Hepatocyte (in vitro differentiated cells): ENCODE measurements around the gene KIAA0408. TPM values are rescaled to one million over a fixed set of nuclear protein-coding genes. Genes with fewer than 3 reads are reported as not detected.

Source experiments
- DNase-seq: peaks from one replicate; pipeline ENCODE4 v3.0.0-alpha.2; 2016; ENCODE audit warnings: low spot score
- H2AFZ ChIP-seq: fragments of 200-600 bp; sonication (generic); 2 replicates; pipeline ENCODE4 v1.6.0; 2016; ENCODE audit warnings: antibody characterized with exemption, mild to moderate bottlenecking
- H3K27ac ChIP-seq: fragments of 200-600 bp; sonication (generic); 2 replicates; pipeline ENCODE4 v1.5.1; 2016; ENCODE audit warnings: mild to moderate bottlenecking
- H3K27me3 ChIP-seq: fragments of 200-600 bp; sonication (generic); 2 replicates; pipeline ENCODE4 v1.6.1; 2016
- H3K36me3 ChIP-seq: fragments of 200-600 bp; sonication (generic); replicated peaks from 2 replicates; pipeline ENCODE4 v1.5.1; 2016; ENCODE audit warnings: low read depth; ENCODE audit not compliant: insufficient read depth
- H3K4me1 ChIP-seq: fragments of 200-600 bp; sonication (generic); 2 replicates; pipeline ENCODE4 v1.5.1; 2016; ENCODE audit warnings: mild to moderate bottlenecking, moderate library complexity; ENCODE audit not compliant: insufficient read depth
- H3K4me2 ChIP-seq: fragments of 200-600 bp; sonication (generic); 2 replicates; pipeline ENCODE4 v1.6.0; 2016
- H3K4me3 ChIP-seq: fragments of 200-600 bp; sonication (generic); 2 replicates; pipeline ENCODE4 v1.5.1; 2016; ENCODE audit warnings: mild to moderate bottlenecking
- H3K79me2 ChIP-seq: fragments of 200-600 bp; sonication (generic); 2 replicates; pipeline ENCODE4 v1.6.0; 2017; ENCODE audit warnings: mild to moderate bottlenecking
- H3K9me2 ChIP-seq: fragments of 200-600 bp; sonication (generic); replicated peaks from 2 replicates; pipeline ENCODE4 v1.6.0; 2017; ENCODE audit warnings: mild to moderate bottlenecking; ENCODE audit not compliant: insufficient read depth
- H3K9me3 ChIP-seq: fragments of 200-600 bp; sonication (generic); 2 replicates; pipeline ENCODE4 v1.5.1; 2016; ENCODE audit warnings: low read depth, mild to moderate bottlenecking
- H4K20me1 ChIP-seq: fragments of 200-600 bp; sonication (generic); 2 replicates; pipeline ENCODE4 v1.6.0; 2016; ENCODE audit warnings: mild to moderate bottlenecking; ENCODE audit not compliant: insufficient read depth, poor library complexity, severe bottlenecking
- EZH2 ChIP-seq: fragments of 200-600 bp; sonication (generic); IDR thresholded peaks from 2 replicates; pipeline ENCODE4 v1.6.1; 2016; ENCODE audit warnings: antibody characterized with exemption, mild to moderate bottlenecking, borderline replicate concordance
- EZH2phosphoT487 ChIP-seq: fragments of 200-600 bp; sonication (generic); IDR thresholded peaks from one replicate; pipeline ENCODE4 v1.6.1; 2018; ENCODE audit warnings: antibody characterized with exemption, mild to moderate bottlenecking, low read depth, moderate library complexity; ENCODE audit not compliant: unreplicated experiment, severe bottlenecking
- WGBS: methylation state at CpG from one replicate; pipeline ENCODE4 v1.1.6; 2016; ENCODE audit warnings: low lambda C conversion rate; ENCODE audit errors: missing lambda C conversion rate; 5-methylcytosine and 5-hydroxymethylcytosine counted together
- polyA plus RNA-seq: library from polyadenylated mRNA; unstranded; fragments of >200 nt; fragmentation: Nextera tagmentation; extraction: Ambion mirVana; gene quantifications from 2 replicates; pipeline ENCODE4 v1.2.1, GENCODE V29; 2016
- total RNA-seq: library from RNA; depleted of rRNA; stranded (reverse); fragments of >200 nt; gene quantifications from 2 replicates; pipeline ENCODE4 v1.2.3, GENCODE V29; 2014
- TF ChIP-seq, protein P1 (sequence below): fragments of 200-600 bp; sonication (generic); IDR thresholded peaks from 2 replicates; pipeline ENCODE4 v1.5.1; 2016; ENCODE audit warnings: antibody characterized with exemption, mild to moderate bottlenecking; ENCODE audit not compliant: poor library complexity

Gene KIAA0408
- total and polyA plus RNA-seq, 2 experiments from 2014 or later, result 2.1 to 7.4 TPM

DNA sequence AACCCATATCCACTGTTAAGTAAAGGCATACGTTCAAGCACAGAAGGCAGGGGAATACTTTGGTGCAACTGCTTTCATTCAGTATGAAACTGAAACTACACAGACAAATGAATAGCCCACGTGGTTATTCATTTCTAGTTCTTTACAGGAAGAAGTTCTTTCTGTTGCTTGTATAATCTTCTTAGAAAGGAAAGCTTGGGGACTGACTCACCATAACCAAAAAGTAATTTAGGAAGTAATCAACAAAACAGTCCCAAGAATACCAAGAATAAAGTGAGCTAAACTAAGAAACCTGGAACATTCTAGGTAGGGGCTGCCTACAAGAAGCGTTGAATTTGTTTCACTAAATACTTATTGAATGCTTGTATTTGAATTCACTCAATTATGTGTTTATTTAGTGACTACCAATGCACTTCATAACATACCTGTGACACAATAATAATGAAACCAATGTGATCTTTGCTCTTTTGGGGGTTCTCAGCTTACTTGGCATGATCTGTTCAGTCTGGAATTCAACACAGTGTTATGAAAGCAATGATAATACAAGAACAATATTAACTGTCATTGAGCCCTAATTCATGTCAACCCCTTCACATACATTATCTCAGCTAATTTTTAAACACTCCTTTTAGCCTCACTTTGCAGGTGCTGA is 25.1 kb upstream of the KIAA0408 start:
- 54% methylated on average over 3 of the region's 3 CpGs for WGBS
- no peaks in the 10 kb centered on the region for H4K20me1 ChIP-seq
- H3K36me3 ChIP-seq, result no peaks in the 10 kb centered on the region
- H3K27me3 ChIP-seq, result no peaks in the 10 kb centered on the region
- H3K9me2 ChIP-seq, result no peaks in the 10 kb centered on the region
- no peak for DNase-seq
- no peaks in the 10 kb centered on the region for H3K79me2 ChIP-seq
- no peak overlapping the region for H3K4me3 ChIP-seq
- TF ChIP-seq EZH2phosphoT487 (no peak), EZH2 (no peak)
- TF ChIP-seq, protein P1, sequence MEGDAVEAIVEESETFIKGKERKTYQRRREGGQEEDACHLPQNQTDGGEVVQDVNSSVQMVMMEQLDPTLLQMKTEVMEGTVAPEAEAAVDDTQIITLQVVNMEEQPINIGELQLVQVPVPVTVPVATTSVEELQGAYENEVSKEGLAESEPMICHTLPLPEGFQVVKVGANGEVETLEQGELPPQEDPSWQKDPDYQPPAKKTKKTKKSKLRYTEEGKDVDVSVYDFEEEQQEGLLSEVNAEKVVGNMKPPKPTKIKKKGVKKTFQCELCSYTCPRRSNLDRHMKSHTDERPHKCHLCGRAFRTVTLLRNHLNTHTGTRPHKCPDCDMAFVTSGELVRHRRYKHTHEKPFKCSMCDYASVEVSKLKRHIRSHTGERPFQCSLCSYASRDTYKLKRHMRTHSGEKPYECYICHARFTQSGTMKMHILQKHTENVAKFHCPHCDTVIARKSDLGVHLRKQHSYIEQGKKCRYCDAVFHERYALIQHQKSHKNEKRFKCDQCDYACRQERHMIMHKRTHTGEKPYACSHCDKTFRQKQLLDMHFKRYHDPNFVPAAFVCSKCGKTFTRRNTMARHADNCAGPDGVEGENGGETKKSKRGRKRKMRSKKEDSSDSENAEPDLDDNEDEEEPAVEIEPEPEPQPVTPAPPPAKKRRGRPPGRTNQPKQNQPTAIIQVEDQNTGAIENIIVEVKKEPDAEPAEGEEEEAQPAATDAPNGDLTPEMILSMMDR, result no peak
- no peak overlapping the region for H2AFZ ChIP-seq
- H3K4me1 ChIP-seq, result no peaks in the 10 kb centered on the region
- H3K9me3 ChIP-seq, result no peaks in the 10 kb centered on the region
- H3K27ac ChIP-seq, result peak overlapping the region; percentile 39
- peak overlapping the region; percentile 57 for H3K4me2 ChIP-seq

DNA sequence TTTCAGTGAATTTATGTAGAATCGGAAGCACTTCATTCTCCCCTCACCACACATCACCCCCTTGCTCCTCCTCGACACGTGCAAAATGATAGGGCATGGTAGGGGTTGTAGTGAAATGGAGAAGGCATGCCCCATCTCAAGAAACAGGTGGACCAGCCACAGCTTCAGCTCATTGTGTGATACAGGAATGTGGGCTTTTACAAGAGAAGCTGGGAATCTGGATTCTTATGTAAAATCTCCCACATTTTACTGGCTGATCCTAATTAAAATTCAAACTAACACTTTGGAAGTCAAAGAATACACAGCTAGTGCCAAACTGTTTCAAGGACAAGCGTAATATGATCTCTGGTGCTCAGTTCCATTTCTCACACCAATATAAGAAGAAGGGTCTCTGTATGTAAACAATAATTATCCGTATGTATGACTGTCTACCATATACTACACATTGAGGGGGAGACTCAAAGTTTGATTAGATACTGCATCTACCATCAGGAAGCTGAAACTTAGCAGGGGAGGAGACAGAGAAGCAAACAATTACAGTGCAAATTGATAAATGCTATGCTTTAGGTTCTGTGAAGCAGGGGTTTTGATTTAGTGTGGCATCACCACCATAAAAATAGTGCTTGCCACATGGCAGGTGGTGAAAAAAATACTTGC is 24.3 kb upstream of the KIAA0408 start:
- Histone ChIP-seq H2AFZ (no peak overlapping the region), H3K4me2 (peak overlapping the region; percentile 57), H3K9me3 (no peaks in the 10 kb centered on the region), H3K4me3 (no peak overlapping the region), H3K9me2 (no peaks in the 10 kb centered on the region), H3K4me1 (no peaks in the 10 kb centered on the region), H3K79me2 (no peaks in the 10 kb centered on the region), H3K36me3 (no peaks in the 10 kb centered on the region), H3K27me3 (no peaks in the 10 kb centered on the region), H4K20me1 (no peaks in the 10 kb centered on the region), H3K27ac (peak overlapping the region; percentile 39)
- no peak for DNase-seq
- WGBS, result 58% methylated on average over 5 of the region's 5 CpGs
- TF ChIP-seq, protein P1, result no peak
- TF ChIP-seq EZH2phosphoT487 (no peak), EZH2 (no peak)

DNA sequence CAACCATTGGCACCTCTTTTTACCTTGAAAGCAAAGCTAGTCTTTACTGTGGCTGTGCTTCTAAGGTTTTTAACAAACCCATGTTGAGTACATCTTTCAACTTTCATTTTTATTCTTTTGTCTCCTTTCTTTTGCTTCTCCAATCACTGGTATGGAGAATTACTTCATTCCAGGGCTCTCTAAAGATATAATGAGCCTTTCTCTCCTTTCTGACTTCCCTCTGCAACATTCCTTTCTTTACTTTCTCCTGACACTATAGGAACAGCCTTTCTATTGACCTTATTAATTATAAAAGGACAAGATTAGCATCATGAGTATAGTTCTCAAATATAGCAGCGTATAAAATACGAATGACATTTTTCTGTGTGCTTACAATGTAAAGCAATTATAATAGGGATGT is 23.1 kb upstream of the KIAA0408 start:
- no peaks in the 10 kb centered on the region for H3K4me1 ChIP-seq

More for the DNA sequence above, 23.1 kb upstream of the KIAA0408 start:
- H3K27ac ChIP-seq, result no peak overlapping the region
- H3K9me3 ChIP-seq, result no peaks in the 10 kb centered on the region
- 96% methylated on average over 2 of the region's 2 CpGs for WGBS
- no peaks in the 10 kb centered on the region for H3K36me3 ChIP-seq
- H2AFZ ChIP-seq, result no peak overlapping the region
- H3K4me2 ChIP-seq, result no peak overlapping the region
- H3K9me2 ChIP-seq, result no peaks in the 10 kb centered on the region
- TF ChIP-seq EZH2phosphoT487, result no peak
- TF ChIP-seq, protein P1, result no peak
- no peak for TF ChIP-seq EZH2
- H3K79me2 ChIP-seq, result no peaks in the 10 kb centered on the region
- no peak for DNase-seq
- no peak overlapping the region for H3K4me3 ChIP-seq
- no peaks in the 10 kb centered on the region for H4K20me1 ChIP-seq
- no peaks in the 10 kb centered on the region for H3K27me3 ChIP-seq
